ENCODE measurements around the gene TRPC4.
"Not testable (repeated sequence)": the region's sequence is repeated elsewhere in the genome, so short reads cannot be mapped to it uniquely, and the experiment has no call there.

The TRPC4 gene

GRCh38 chr13:37816276-37816675 lies 53.3 kb downstream of the TRPC4 start:
- DNase-seq: no peak

GRCh38 chr13:37811441-37811840 lies 58.1 kb downstream of the TRPC4 start:
- no peak for DNase-seq

GRCh38 chr13:37806666-37807065 lies 62.9 kb downstream of the TRPC4 start:
- no peak for DNase-seq

GRCh38 chr13:37797631-37798030 lies 71.9 kb downstream of the TRPC4 start:
- DNase-seq: no peak

- DNase-seq: not testable (repeated sequence)
Observed at GRCh38 chr13:37796795-37797194, 72.8 kb downstream of the TRPC4 start.

- no peak for DNase-seq
Observed at GRCh38 chr13:37795326-37795725, 74.2 kb downstream of the TRPC4 start.

GRCh38 chr13:37791699-37792098 lies 77.9 kb downstream of the TRPC4 start:
- DNase-seq: no peak

GRCh38 chr13:37788346-37788745 lies 81.2 kb downstream of the TRPC4 start:
- no peak for DNase-seq

GRCh38 chr13:37777676-37778075 lies 91.9 kb downstream of the TRPC4 start:
- DNase-seq: no peak

- DNase-seq: no peak
Observed at GRCh38 chr13:37775871-37776270, 93.7 kb downstream of the TRPC4 start.

GRCh38 chr13:37772644-37773043 lies 96.9 kb downstream of the TRPC4 start:
- DNase-seq: no peak

- DNase-seq: no peak
Observed at GRCh38 chr13:37769545-37769944, 100.0 kb downstream of the TRPC4 start.

GRCh38 chr13:37769078-37769477 lies 100.5 kb downstream of the TRPC4 start:
- DNase-seq: no peak

GRCh38 chr13:37766502-37766901 lies 103.1 kb downstream of the TRPC4 start:
- DNase-seq: no peak

- no peak for DNase-seq
Observed at GRCh38 chr13:37755349-37755748, 114.2 kb downstream of the TRPC4 start.

GRCh38 chr13:37753776-37754175 lies 115.8 kb downstream of the TRPC4 start:
- DNase-seq: no peak

GRCh38 chr13:37752146-37752545 lies 117.4 kb downstream of the TRPC4 start:
- DNase-seq: no peak

GRCh38 chr13:37751025-37751424 lies 118.5 kb downstream of the TRPC4 start:
- no peak for DNase-seq

- no peak for DNase-seq
Observed at GRCh38 chr13:37748913-37749312, 120.7 kb downstream of the TRPC4 start.

GRCh38 chr13:37747071-37747612 lies 122.4 kb downstream of the TRPC4 start:
- DNase-seq: no peak

- DNase-seq: no peak
Observed at GRCh38 chr13:37741536-37741935, 128.0 kb downstream of the TRPC4 start.

GRCh38 chr13:37736045-37736444 lies 133.5 kb downstream of the TRPC4 start:
- DNase-seq: no peak

- DNase-seq: no peak
Observed at GRCh38 chr13:37735293-37735692, 134.3 kb downstream of the TRPC4 start.

- DNase-seq: no peak
Observed at GRCh38 chr13:37729876-37730275, 139.7 kb downstream of the TRPC4 start.

- DNase-seq: no peak
Observed at GRCh38 chr13:37716420-37717195, 153.0 kb downstream of the TRPC4 start.

Measured in inflammatory macrophage (primary cell).